SK-N-SH (cell line): ENCODE data around the gene SHH. TPM values are rescaled to one million over a fixed set of nuclear protein-coding genes. Genes with fewer than 3 reads are reported as not detected.

Source experiments
- CTCF ChIA-PET: fragments of 300-600, 350-600 bp; formaldehyde crosslinking; extraction: SDS; loops from one replicate; lab custom pipeline; 2021; lab: Yijun Ruan, JAX
- POLR2A ChIA-PET: fragments of 350-600 bp; sonication (Branson Sonifier 250); formaldehyde crosslinking; extraction: SDS; loops from one replicate; lab custom pipeline; 2020; ENCODE audit warnings: antibody characterized with exemption, inconsistent platforms; lab: Yijun Ruan, JAX
- DNase-seq: peaks from one replicate; pipeline ENCODE4 v3.0.0; 2012
- H2AFZ ChIP-seq: fragments of 200-600 bp; sonication (generic); 2 replicates; pipeline ENCODE4 v1.8.1; 2016; ENCODE audit warnings: antibody characterized with exemption, mild to moderate bottlenecking, low read depth
- H3F3A ChIP-seq: fragments of 200-600 bp; sonication (generic); replicated peaks from 2 replicates; pipeline ENCODE3; 2016; ENCODE audit warnings: antibody characterized with exemption, mild to moderate bottlenecking; ENCODE audit not compliant: insufficient read depth
- H3K27ac ChIP-seq, 2 experiments: fragments of 200-500 bp in 1 of 2; fragments of 200-600 bp in 1 of 2; sonication (Bioruptor generic) in 1 of 2; sonication (generic), shearing (Covaris generic) in 1 of 2; 2 replicates each; pipeline versions ENCODE4 v1.5.1 to v1.6.1; 2014 to 2016; ENCODE audit warnings: low read depth in 2 of 2, inconsistent platforms in 1 of 2, low read length in 1 of 2, mild to moderate bottlenecking in 1 of 2, mixed read lengths in 1 of 2
- H3K27me3 ChIP-seq: fragments of 200-600 bp; sonication (generic), shearing (Covaris generic); 2 replicates; pipeline ENCODE4 v1.6.1; 2016; ENCODE audit warnings: mixed run types; ENCODE audit not compliant: insufficient read depth
- H3K36me3 ChIP-seq, 2 experiments: fragments of 200-500 bp in 1 of 2; fragments of 200-600 bp in 1 of 2; sonication (Bioruptor generic) in 1 of 2; sonication (generic) in 1 of 2; replicated peaks in 1 of 2; 2 replicates each; pipeline versions ENCODE3 to v1.5.1; 2014 to 2016; ENCODE audit warnings: low read length in 1 of 2, mild to moderate bottlenecking in 1 of 2; ENCODE audit not compliant: insufficient read depth in 2 of 2, control insufficient read depth in 1 of 2
- H3K4me1 ChIP-seq, 2 experiments: fragments of 200-500 bp in 1 of 2; fragments of 200-600 bp in 1 of 2; sonication (Bioruptor generic) in 1 of 2; sonication (generic), shearing (Covaris generic) in 1 of 2; 2 replicates each; pipeline versions ENCODE4 v1.5.1 to v1.6.1; 2014 to 2016; ENCODE audit warnings: low read depth in 1 of 2, low read length in 1 of 2, mixed run types in 1 of 2; ENCODE audit not compliant: insufficient read depth in 2 of 2, control insufficient read depth in 1 of 2
- H3K4me2 ChIP-seq: fragments of 200-600 bp; sonication (generic), shearing (Covaris generic); 2 replicates; pipeline ENCODE4 v1.6.1; 2017; ENCODE audit warnings: mixed run types
- H3K4me3 ChIP-seq, 2 experiments: fragments of 200-500 bp in 1 of 2; fragments of 200-600 bp in 1 of 2; sonication (Bioruptor generic) in 1 of 2; sonication (generic), shearing (Covaris generic) in 1 of 2; 2 replicates each; pipeline versions ENCODE4 v1.5.1 to v1.8.1; 2014 to 2016; ENCODE audit warnings: low read depth in 2 of 2, inconsistent platforms in 1 of 2, low read length in 1 of 2, mild to moderate bottlenecking in 1 of 2, mixed read lengths in 1 of 2, moderate library complexity in 1 of 2
- H3K79me2 ChIP-seq: fragments of 200-600 bp; sonication (generic); 2 replicates; pipeline ENCODE4 v1.8.1; 2017; ENCODE audit warnings: mild to moderate bottlenecking; ENCODE audit not compliant: insufficient read depth
- H3K9ac ChIP-seq: fragments of 200-600 bp; sonication (generic); 2 replicates; pipeline ENCODE4 v1.6.1; 2017; ENCODE audit warnings: mixed run types
- H3K9me2 ChIP-seq: fragments of 200-600 bp; sonication (generic); 2 replicates; pipeline ENCODE4 v1.6.1; 2017; ENCODE audit warnings: mixed run types
- H3K9me3 ChIP-seq: fragments of 200-600 bp; sonication (generic); 2 replicates; pipeline ENCODE4 v1.6.1; 2017; ENCODE audit warnings: mixed run types, mild to moderate bottlenecking, moderate library complexity
- H4K20me1 ChIP-seq: fragments of 200-600 bp; sonication (generic); 2 replicates; pipeline ENCODE4 v1.6.1; 2017; ENCODE audit warnings: mild to moderate bottlenecking, mixed run types; ENCODE audit not compliant: insufficient read depth
- CHD2 ChIP-seq: fragments of 150-350 bp; IDR thresholded peaks from 2 replicates; pipeline ENCODE4 v1.6.1; 2018; ENCODE audit warnings: low read length; ENCODE audit not compliant: partially characterized antibody
- CTCF ChIP-seq: fragments of 200-600 bp; sonication (generic); IDR thresholded peaks from 2 replicates; pipeline ENCODE4 v1.6.1; 2017; ENCODE audit warnings: antibody characterized with exemption, mild to moderate bottlenecking, moderate library complexity
- ELF1 ChIP-seq: IDR thresholded peaks from 2 replicates; pipeline ENCODE4 v1.4.0; 2012
- EP300 ChIP-seq, 2 experiments: IDR thresholded peaks; 2 replicates each; pipeline versions ENCODE4 v1.4.0 to v1.6.1; 2012; ENCODE audit warnings: borderline replicate concordance in 1 of 2, low read depth in 1 of 2, low read length in 1 of 2
- EZH2phosphoT487 ChIP-seq: fragments of 200-600 bp; sonication (generic); IDR thresholded peaks from 2 replicates; pipeline ENCODE4 v1.6.1; 2017; ENCODE audit warnings: low read depth, mixed run types, mild to moderate bottlenecking, antibody characterized with exemption, moderate library complexity, borderline replicate concordance
- FOXJ3 ChIP-seq: sonication (generic); formaldehyde crosslinking; IDR thresholded peaks from 2 replicates; pipeline ENCODE4 v1.5.1; 2020; ENCODE audit warnings: mild to moderate bottlenecking, missing genetic modification reagents
- GATA2 ChIP-seq: sonication (generic); formaldehyde crosslinking; IDR thresholded peaks from 2 replicates; pipeline ENCODE4 v1.5.0; 2020; ENCODE audit warnings: mild to moderate bottlenecking, missing genetic modification reagents
- IRF3 ChIP-seq: fragments of 150-350 bp; IDR thresholded peaks from 2 replicates; pipeline ENCODE4 v1.6.1; 2016; ENCODE audit warnings: mild to moderate bottlenecking, low read depth, low read length
- JUND ChIP-seq: IDR thresholded peaks from 2 replicates; pipeline ENCODE4 v1.4.0; 2012
- MAX ChIP-seq: IDR thresholded peaks from 2 replicates; pipeline ENCODE4 v1.4.0; 2012; ENCODE audit warnings: low read depth
- NRF1 ChIP-seq: IDR thresholded peaks from 2 replicates; pipeline ENCODE4 v1.6.1; 2012; ENCODE audit warnings: low read depth, mild to moderate bottlenecking, low read length
- RCOR1 ChIP-seq: fragments of 150-350 bp; IDR thresholded peaks from 2 replicates; pipeline ENCODE4 v1.6.1; 2017; ENCODE audit warnings: antibody characterized with exemption, low read length
- RFX5 ChIP-seq: IDR thresholded peaks from 2 replicates; pipeline ENCODE4 v1.6.1; 2012; ENCODE audit warnings: mild to moderate bottlenecking, improper control_type of control experiment, low read length
- SIN3A ChIP-seq: IDR thresholded peaks from 2 replicates; pipeline ENCODE4 v1.6.1; 2012; ENCODE audit warnings: low read depth, mild to moderate bottlenecking, low read length, moderate library complexity, borderline replicate concordance
- SMC3 ChIP-seq: IDR thresholded peaks from 2 replicates; pipeline ENCODE4 v1.6.1; 2012; ENCODE audit warnings: low read depth, low read length, improper control_type of control experiment
- TAF1 ChIP-seq: IDR thresholded peaks from 2 replicates; pipeline ENCODE4 v1.6.1; 2012; ENCODE audit warnings: low read depth, mild to moderate bottlenecking, low read length, moderate library complexity, borderline replicate concordance
- TEAD4 ChIP-seq: IDR thresholded peaks from 2 replicates; pipeline ENCODE4 v1.4.0; 2012; ENCODE audit warnings: mild to moderate bottlenecking, borderline replicate concordance; ENCODE audit not compliant: insufficient read depth
- USF2 ChIP-seq: fragments of 150-350 bp; IDR thresholded peaks from 2 replicates; pipeline ENCODE4 v1.6.1; 2017; ENCODE audit warnings: antibody characterized with exemption, low read length, low read depth, borderline replicate concordance
- YY1 ChIP-seq: IDR thresholded peaks from 2 replicates; pipeline ENCODE4 v1.4.0; 2012; ENCODE audit warnings: low read depth, mild to moderate bottlenecking
- ZBTB33 ChIP-seq: IDR thresholded peaks from 2 replicates; pipeline ENCODE4 v1.4.0; 2012; ENCODE audit warnings: low read depth, borderline replicate concordance
- WGBS: methylation state at CpG from one replicate; pipeline ENCODE4 v1.1.6; 2017; ENCODE audit warnings: low lambda C conversion rate; 5-methylcytosine and 5-hydroxymethylcytosine counted together
- polyA plus RNA-seq, 3 experiments: library from polyadenylated mRNA; depleted of rRNA; stranded (reverse); fragments of >200 nt; gene quantifications; 2 replicates each; pipeline ENCODE4 v1.2.3, GENCODE V29; 2012

The SHH gene
- polyA plus RNA-seq, 1 of the 3 experiments (the other 2 are of a cell fraction), result not detected

GRCh38 chr7:155786491-155786890 is 25.8 kb downstream of the SHH start:
- no peaks in the 10 kb centered on the region for H4K20me1 ChIP-seq
- no peak overlapping the region for H2AFZ ChIP-seq
- no peaks in the 10 kb centered on the region for H3K79me2 ChIP-seq
- no peak overlapping the region for H3K9ac ChIP-seq
- TF ChIP-seq FOXJ3 (no peak), SIN3A (no peak), MAX (no peak), NRF1 (no peak), EZH2phosphoT487 (no peak), YY1 (no peak), RCOR1 (no peak)
- no peak for DNase-seq
- no peak overlapping the region for H3K27ac ChIP-seq
- no peaks in the 10 kb centered on the region for H3K9me2 ChIP-seq
- no peaks in the 10 kb centered on the region for H3K9me3 ChIP-seq
- H3K27me3 ChIP-seq, result no peaks in the 10 kb centered on the region
- no peak overlapping the region for H3K4me2 ChIP-seq
- H3K4me1 ChIP-seq, result peaks cover 0 to 6% of the 10 kb centered on the region in 2 experiments; a peak in 1 of 4 replicates
- H3F3A ChIP-seq, result no peaks in the 10 kb centered on the region
- CTCF ChIA-PET, result interaction anchor here (0.9 kb wide), 1 partner anchor 18 kb away, joined by 4 read pairs; no protein-coding TSS in a partner anchor
- no peak overlapping the region for H3K4me3 ChIP-seq
- POLR2A ChIA-PET, result no interaction called here
- WGBS, result 91% methylated on average over 10 of the region's 10 CpGs
- peaks cover 0 to 15% of the 10 kb centered on the region in 2 experiments for H3K36me3 ChIP-seq

- Histone ChIP-seq H3K9me2 (no peaks in the 10 kb centered on the region), H3K4me2 (no peak overlapping the region), H3K27me3 (no peaks in the 10 kb centered on the region), H3F3A (no peaks in the 10 kb centered on the region), H2AFZ (no peak overlapping the region), H3K79me2 (no peaks in the 10 kb centered on the region), H4K20me1 (no peaks in the 10 kb centered on the region), H3K9ac (no peak overlapping the region), H3K9me3 (no peaks in the 10 kb centered on the region), H3K4me1 (peaks cover 0 to 6% of the 10 kb centered on the region in 2 experiments; a peak in 1 of 4 replicates), H3K4me3 (no peak overlapping the region), H3K36me3 (peaks cover 0 to 24% of the 10 kb centered on the region in 2 experiments), H3K27ac (no peak overlapping the region)
- DNase-seq, result no peak
- POLR2A ChIA-PET, result no interaction called here
- TF ChIP-seq EP300 (IDR thresholded peaks at IDR 0.05; ENCODE audit: borderline replicate concordance in 1 of 2, low read depth in 1 of 2, low read length in 1 of 2) (no peak), JUND (no peak), MAX (no peak), USF2 (no peak), FOXJ3 (no peak), ZBTB33 (no peak), RFX5 (no peak), GATA2 (no peak), TAF1 (no peak), SIN3A (no peak), CTCF (no peak), ELF1 (no peak), CHD2 (no peak), IRF3 (no peak), SMC3 (no peak), EZH2phosphoT487 (no peak), TEAD4 (no peak)
- CTCF ChIA-PET, result interaction anchor here (1.1 to 1.6 kb wide), 4 partner anchors 9 to 441 kb away, joined by 4 to 7 read pairs (median 6); no protein-coding TSS in a partner anchor
- WGBS, result 95% methylated on average over 10 of the region's 10 CpGs
Measured at GRCh38 chr7:155785536-155785935, 26.7 kb downstream of the SHH start.
